Large intestine (tissue), 1 donor: ENCODE data around the gene SOHLH2. TPM values are rescaled to one million over a fixed set of nuclear protein-coding genes. Genes with fewer than 3 reads are reported as not detected.

ENCODE experiments used
- polyA plus RNA-seq: library from polyadenylated mRNA; unstranded; fragments of 120-200 nt; gene quantifications from one replicate; pipeline ENCODE4 v1.2.1, GENCODE V29; 2013

The SOHLH2 gene
- polyA plus RNA-seq, 1 donor, result 0.99 TPM

Other genes starting within 250 kb of the SOHLH2 start
- gene DCLK1, start 83.2 kb downstream of the SOHLH2 start, polyA plus RNA-seq, result 12.2 TPM
- 3.0 TPM for gene CCDC169, start 83.3 kb upstream of the SOHLH2 start, polyA plus RNA-seq
- gene SPART, start 131.8 kb upstream of the SOHLH2 start, polyA plus RNA-seq, result 44.0 TPM
- 1.5 TPM for gene CCNA1, start 217.9 kb upstream of the SOHLH2 start, polyA plus RNA-seq